HEK293 (cell line): ENCODE data around the gene FTH1.

Experiments used
- AEBP2 ChIP-seq: fragments of 450-650 bp; formaldehyde crosslinking; IDR thresholded peaks from 2 replicates; pipeline ENCODE4 v1.5.1; 2016; ENCODE audit warnings: missing biosample characterization, missing genetic modification characterization, borderline replicate concordance
- BCL11A ChIP-seq: fragments of 450-650 bp; formaldehyde crosslinking; IDR thresholded peaks from 2 replicates; pipeline ENCODE4 v1.5.1; 2016; ENCODE audit warnings: low read depth, missing biosample characterization, missing genetic modification characterization
- BCL6B ChIP-seq: fragments of 450-650 bp; formaldehyde crosslinking; IDR thresholded peaks from 2 replicates; pipeline ENCODE4 v1.5.1; 2017; ENCODE audit warnings: missing biosample characterization, missing genetic modification characterization
- GLI2 ChIP-seq: fragments of 450-650 bp; formaldehyde crosslinking; IDR thresholded peaks from 2 replicates; pipeline ENCODE4; 2017; ENCODE audit warnings: missing biosample characterization, missing genetic modification characterization, low read depth, borderline replicate concordance
- KLF10 ChIP-seq: fragments of 450-650 bp; IDR thresholded peaks from 2 replicates; pipeline ENCODE4 v1.5.1; 2018; ENCODE audit warnings: missing biosample characterization, mild to moderate bottlenecking, missing genetic modification characterization
- KLF17 ChIP-seq: fragments of 450-650 bp; formaldehyde crosslinking; IDR thresholded peaks from 2 replicates; pipeline ENCODE4 v1.5.1; 2016; ENCODE audit warnings: missing biosample characterization, missing genetic modification characterization
- MZF1 ChIP-seq: fragments of 450-650 bp; formaldehyde crosslinking; IDR thresholded peaks from 2 replicates; pipeline ENCODE4 v1.5.1; 2017; ENCODE audit warnings: missing biosample characterization, missing genetic modification characterization, borderline replicate concordance
- PRDM10 ChIP-seq: fragments of 450-650 bp; formaldehyde crosslinking; IDR thresholded peaks from 2 replicates; pipeline ENCODE4 v1.5.1; 2016; ENCODE audit warnings: missing biosample characterization, missing genetic modification characterization
- SP3 ChIP-seq: fragments of 450-650 bp; formaldehyde crosslinking; IDR thresholded peaks from 2 replicates; pipeline ENCODE4 v1.5.1; 2016; ENCODE audit warnings: missing biosample characterization, missing genetic modification characterization
- TSHZ1 ChIP-seq: fragments of 450-650 bp; formaldehyde crosslinking; IDR thresholded peaks from 2 replicates; pipeline ENCODE4 v1.5.1; 2016; ENCODE audit warnings: missing biosample characterization, missing genetic modification characterization, borderline replicate concordance
- ZNF10 ChIP-seq: fragments of 450-650 bp; formaldehyde crosslinking; IDR thresholded peaks from 2 replicates; pipeline ENCODE4 v1.5.1; 2017; ENCODE audit warnings: missing biosample characterization, missing genetic modification characterization
- ZNF114 ChIP-seq: fragments of 450-650 bp; formaldehyde crosslinking; IDR thresholded peaks from 2 replicates; pipeline ENCODE4 v1.5.0; 2017; ENCODE audit warnings: missing biosample characterization, missing genetic modification characterization
- ZNF138 ChIP-seq: fragments of 450-650 bp; formaldehyde crosslinking; IDR thresholded peaks from 2 replicates; pipeline ENCODE4 v1.5.1; 2016; ENCODE audit warnings: missing biosample characterization, missing genetic modification characterization, borderline replicate concordance
- ZNF184 ChIP-seq: fragments of 450-650 bp; IDR thresholded peaks from 2 replicates; pipeline ENCODE4 v1.5.1; 2018; ENCODE audit warnings: missing biosample characterization, mild to moderate bottlenecking, missing genetic modification characterization
- ZNF280C ChIP-seq: fragments of 450-650 bp; formaldehyde crosslinking; IDR thresholded peaks from 2 replicates; pipeline ENCODE4 v1.5.1; 2016; ENCODE audit warnings: missing biosample characterization, missing genetic modification characterization
- ZNF292 ChIP-seq: fragments of 450-650 bp; formaldehyde crosslinking; IDR thresholded peaks from 2 replicates; pipeline ENCODE4 v1.5.1; 2016; ENCODE audit warnings: low read depth, missing biosample characterization, missing genetic modification characterization, borderline replicate concordance
- ZNF324 ChIP-seq: fragments of 450-650 bp; formaldehyde crosslinking; IDR thresholded peaks from 2 replicates; pipeline ENCODE4 v1.5.1; 2016; ENCODE audit warnings: missing biosample characterization, missing genetic modification characterization
- ZNF366 ChIP-seq: fragments of 450-650 bp; formaldehyde crosslinking; conservative IDR thresholded peaks from 2 replicates; pipeline ENCODE4 v1.5.1; 2016; ENCODE audit warnings: missing biosample characterization, missing genetic modification characterization
- ZNF37A ChIP-seq: fragments of 450-650 bp; IDR thresholded peaks from 2 replicates; pipeline ENCODE4 v1.5.1; 2018; ENCODE audit warnings: missing biosample characterization, missing genetic modification characterization
- ZNF530 ChIP-seq: fragments of 450-650 bp; formaldehyde crosslinking; IDR thresholded peaks from 2 replicates; pipeline ENCODE4 v1.5.1; 2016; ENCODE audit warnings: low read depth, missing biosample characterization, missing genetic modification characterization
- ZNF658 ChIP-seq: fragments of 450-650 bp; formaldehyde crosslinking; IDR thresholded peaks from 2 replicates; pipeline ENCODE4; 2016; ENCODE audit warnings: missing biosample characterization, missing genetic modification characterization
- ZSCAN16 ChIP-seq: fragments of 450-650 bp; formaldehyde crosslinking; IDR thresholded peaks from 2 replicates; pipeline ENCODE4 v1.5.1; 2016; ENCODE audit warnings: missing biosample characterization, missing genetic modification characterization
- ZSCAN5A ChIP-seq: fragments of 450-650 bp; formaldehyde crosslinking; IDR thresholded peaks from 2 replicates; pipeline ENCODE4 v1.5.1; 2016; ENCODE audit warnings: missing biosample characterization, missing genetic modification characterization

FTH1 gene

GRCh38 chr11:61971248-61972111 lies 4.0 kb upstream of the FTH1 start (continued):
- TF ChIP-seq PRDM10 (tag by site-specific recombination) = peak; percentile 100
- TF ChIP-seq ZNF114 (tag by site-specific recombination) = no peak
- no peak for TF ChIP-seq ZNF280C (tag by site-specific recombination)
- TF ChIP-seq ZNF530 (tag by site-specific recombination) = no peak
- no peak for TF ChIP-seq ZSCAN5A (tag by site-specific recombination)
- no peak for TF ChIP-seq ZNF10
- TF ChIP-seq GLI2 = no peak
- TF ChIP-seq ZNF366 (tag by site-specific recombination) = no peak
- TF ChIP-seq MZF1 = no peak
- TF ChIP-seq ZNF37A (tag by site-specific recombination) = no peak
- no peak for TF ChIP-seq ZNF292
- no peak for TF ChIP-seq BCL6B (tag by site-specific recombination)
- no peak; the same call in 1 of the 2 replicates for TF ChIP-seq TSHZ1 (tag by site-specific recombination)
- TF ChIP-seq KLF10 (tag by site-specific recombination) = no peak
- 0 out of 2 replicates have a peak, but pooled peaks have one; percentile 34 for TF ChIP-seq BCL11A
- TF ChIP-seq ZNF658 (tag by site-specific recombination) = no peak
- no peak for TF ChIP-seq ZSCAN16 (tag by site-specific recombination)
- no peak for TF ChIP-seq ZNF184 (tag by site-specific recombination)
- 0 out of 2 replicates have a peak, but pooled peaks have one; percentile 21 for TF ChIP-seq KLF17 (tag by site-specific recombination)
- peak; percentile 26; the same call in 1 of the 2 replicates for TF ChIP-seq SP3
- peak; percentile 34 for TF ChIP-seq ZNF324 (tag by site-specific recombination)
- no peak for TF ChIP-seq ZNF138 (tag by site-specific recombination)
- no peak for TF ChIP-seq AEBP2 (tag by site-specific recombination)
